ENCODE results near the gene LZTR1. TPM values are rescaled to one million over a fixed set of nuclear protein-coding genes. Genes with fewer than 3 reads are reported as not detected.
"Not testable (repeated sequence)": the region's sequence is repeated elsewhere in the genome, so short reads cannot be mapped to it uniquely, and the experiment has no call there.

LZTR1 gene
- total RNA-seq, 4 donors from 2014 or later: 42.4 to 76.3 (median 57.2) TPM

- Histone ChIP-seq H3K4me1 (peaks cover 10 to 24% (median 19%) of the 10 kb centered on the region in 4 donors), H3K9me3 (no peaks in the 10 kb centered on the region), H3K36me3 (no peaks in the 10 kb centered on the region), H3K27me3 (peaks cover 0 to 45% (median 0%) of the 10 kb centered on the region in 4 donors), H3K4me3 (no peak overlapping the region), H3K27ac (replicated peaks in 1 of 4) (no peak overlapping the region)
- WGBS: 88% methylated on average over 3 of the region's 3 CpGs
- intact Hi-C loops (cut with DNase I): no loop called here
- TF ChIP-seq CTCF (IDR thresholded peaks at IDR 0.05): no peak
- TF ChIP-seq POLR2A (IDR thresholded peaks at IDR 0.05; ENCODE audit: low read depth): no peak
- no peak for TF ChIP-seq EP300 (IDR thresholded peaks at IDR 0.05)
- TF ChIP-seq POLR2AphosphoS5 (IDR thresholded peaks at IDR 0.05): no peak
- DNase-seq (ENCODE audit: extremely low spot score): no peak
These were observed 51.8 kb downstream of the LZTR1 start for GRCh38 chr22:21033895-21034294.

- H3K27me3 ChIP-seq: peaks cover 0 to 35% (median 0%) of the 10 kb centered on the region in 4 donors
- peaks cover 10 to 24% (median 19%) of the 10 kb centered on the region in 4 donors for H3K4me1 ChIP-seq
- H3K9me3 ChIP-seq: no peaks in the 10 kb centered on the region
- 74% methylated on average over 3 of the region's 3 CpGs for WGBS
- H3K4me3 ChIP-seq: no peak overlapping the region
- DNase-seq (ENCODE audit: extremely low spot score): no peak
- H3K27ac ChIP-seq (replicated peaks in 1 of 4): no peak overlapping the region
- intact Hi-C loops (cut with DNase I): no loop called here
- no peak for TF ChIP-seq CTCF (IDR thresholded peaks at IDR 0.05)
- TF ChIP-seq POLR2A (IDR thresholded peaks at IDR 0.05; ENCODE audit: low read depth): no peak
- no peak for TF ChIP-seq POLR2AphosphoS5 (IDR thresholded peaks at IDR 0.05)
- TF ChIP-seq EP300 (IDR thresholded peaks at IDR 0.05): no peak
- no peaks in the 10 kb centered on the region for H3K36me3 ChIP-seq
These were observed 52.9 kb downstream of the LZTR1 start for GRCh38 chr22:21034989-21035388.

GRCh38 chr22:21038405-21038804, 56.3 kb downstream of the LZTR1 start:
- Histone ChIP-seq H3K27ac (replicated peaks in 1 of 4) (peak overlapping the region in 2 of 4 donors; percentile 47 to 54), H3K36me3 (no peaks in the 10 kb centered on the region)

GRCh38 chr22:21039158-21039557, 57.1 kb downstream of the LZTR1 start:
- intact Hi-C loops (cut with DNase I); H3K9me3 ChIP-seq; H3K4me3 ChIP-seq; H3K27me3 ChIP-seq; DNase-seq (ENCODE audit: extremely low spot score); H3K27ac ChIP-seq (replicated peaks in 1 of 4); H3K36me3 ChIP-seq: not testable (repeated sequence)
- H3K4me1 ChIP-seq: peaks cover 0 to 16% (median 6%) of the 10 kb centered on the region in 4 donors
- 88% methylated on average over 5 of the region's 5 CpGs for WGBS

More at GRCh38 chr22:21038405-21038804, 56.3 kb downstream of the LZTR1 start:
- Histone ChIP-seq H3K4me3 (no peak overlapping the region), H3K4me1 (peaks cover 0 to 12% (median 6%) of the 10 kb centered on the region in 4 donors), H3K27me3 (peaks cover 0 to under 1% (median 0%) of the 10 kb centered on the region in 4 donors), H3K9me3 (no peaks in the 10 kb centered on the region)
- DNase-seq (ENCODE audit: extremely low spot score): no peak
- intact Hi-C loops (cut with DNase I): no loop called here
- no peak for TF ChIP-seq CTCF (IDR thresholded peaks at IDR 0.05)
- 60% methylated on average over 2 of the region's 2 CpGs for WGBS

GRCh38 chr22:21041937-21042336, 59.8 kb downstream of the LZTR1 start:
- intact Hi-C loops (cut with DNase I): no loop called here
- WGBS: 81% methylated on average over 4 of the region's 4 CpGs

More at GRCh38 chr22:21041937-21042336, 59.8 kb downstream of the LZTR1 start:
- no peaks in the 10 kb centered on the region for H3K27me3 ChIP-seq
- no peaks in the 10 kb centered on the region for H3K9me3 ChIP-seq
- no peaks in the 10 kb centered on the region for H3K36me3 ChIP-seq
- H3K27ac ChIP-seq (replicated peaks in 1 of 4): no peak overlapping the region
- peaks cover 8 to 37% (median 27%) of the 10 kb centered on the region in 4 donors for H3K4me1 ChIP-seq
- DNase-seq (ENCODE audit: extremely low spot score): no peak
- no peak overlapping the region for H3K4me3 ChIP-seq
- TF ChIP-seq CTCF (IDR thresholded peaks at IDR 0.05) (no peak), POLR2A (IDR thresholded peaks at IDR 0.05; ENCODE audit: low read depth) (no peak), EP300 (IDR thresholded peaks at IDR 0.05) (no peak), POLR2AphosphoS5 (IDR thresholded peaks at IDR 0.05) (no peak)
